IPS DF 6.9 (cell line): ENCODE results near the gene XRCC4.
"Not testable (repeated sequence)": the region's sequence is repeated elsewhere in the genome, so short reads cannot be mapped to it uniquely, and the experiment has no call there.

Source experiments
- DNase-seq: peaks from one replicate; pipeline ENCODE4 v3.0.0-alpha.2; 2013; ENCODE audit warnings: low read depth, low spot score
- H3K27ac ChIP-seq: one replicate; pipeline ENCODE4 v1.5.1; 2013; ENCODE audit warnings: low read length, control low read depth
- H3K27me3 ChIP-seq: 2 replicates; pipeline ENCODE4 v1.6.1; 2013; ENCODE audit warnings: mild to moderate bottlenecking, low read length; ENCODE audit not compliant: control insufficient read depth, insufficient read depth
- H3K36me3 ChIP-seq: 2 replicates; pipeline ENCODE4 v1.6.1; 2013; ENCODE audit warnings: low read length; ENCODE audit not compliant: control insufficient read depth, insufficient read depth
- H3K4me1 ChIP-seq: 2 replicates; pipeline ENCODE4 v1.6.1; 2013; ENCODE audit warnings: low read length; ENCODE audit not compliant: control insufficient read depth, insufficient read depth
- H3K4me3 ChIP-seq: 2 replicates; pipeline ENCODE4 v1.5.1; 2013; ENCODE audit warnings: mild to moderate bottlenecking, low read length
- H3K9me3 ChIP-seq: 2 replicates; pipeline ENCODE4 v1.6.1; 2013; ENCODE audit warnings: low read length, inconsistent platforms; ENCODE audit not compliant: control insufficient read depth, insufficient read depth
- WGBS: extraction: QIAGEN DNeasy Blood & Tissue Kit; methylation state at CpG from one replicate; pipeline ENCODE4 v1.1.7; 2013; ENCODE audit warnings: mixed read lengths, missing lambda C conversion rate; ENCODE audit not compliant: insufficient read length, insufficient coverage; 5-methylcytosine and 5-hydroxymethylcytosine counted together

The XRCC4 gene

DNA sequence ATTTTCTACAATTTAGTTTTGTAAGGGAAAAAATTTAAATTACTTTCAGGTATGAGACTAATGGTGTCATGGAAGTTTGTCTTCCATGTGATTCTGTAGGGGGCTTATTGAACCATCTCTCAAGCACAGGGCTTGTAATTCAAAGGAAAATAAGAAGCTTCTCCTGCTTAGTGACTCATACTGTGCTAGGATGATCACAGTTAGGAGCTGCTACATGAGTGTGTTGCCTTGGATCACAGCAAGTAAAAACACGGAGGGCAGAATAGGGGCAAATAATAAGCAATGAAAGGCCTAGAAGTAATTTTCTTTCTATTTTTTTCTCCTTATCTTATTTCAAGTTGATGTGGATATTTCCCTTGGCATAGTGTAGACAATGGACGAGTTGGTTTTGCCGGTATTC is 29.1 kb upstream of the XRCC4 start:
- Histone ChIP-seq H3K27me3 (no peaks in the 10 kb centered on the region), H3K4me3 (no peak overlapping the region), H3K36me3 (no peaks in the 10 kb centered on the region), H3K4me1 (no peaks in the 10 kb centered on the region), H3K9me3 (no peaks in the 10 kb centered on the region), H3K27ac (no peak overlapping the region)
- DNase-seq: no peak
- no CpG with 5 or more reads among the region's 3 CpGs for WGBS

DNA sequence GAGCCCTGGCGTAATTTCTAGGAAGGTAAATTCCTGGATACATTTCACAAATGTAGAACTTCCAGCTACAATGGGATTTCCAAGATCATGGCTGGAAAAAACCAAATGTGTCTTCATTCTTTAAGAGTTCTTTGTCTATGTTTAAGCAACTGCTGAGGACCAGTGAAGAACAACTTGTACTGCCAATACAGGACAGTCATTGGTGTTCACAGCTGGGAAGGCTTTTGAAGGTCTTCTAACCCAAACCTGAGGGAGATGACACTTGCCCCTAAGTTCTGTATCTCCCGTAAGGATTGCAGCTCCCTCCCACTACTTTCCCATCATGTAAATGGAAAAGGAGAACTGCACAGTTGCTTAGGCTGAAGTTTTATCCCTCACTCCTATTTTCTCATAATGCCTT is 28.5 kb upstream of the XRCC4 start:
- no peak overlapping the region for H3K4me3 ChIP-seq
- H3K9me3 ChIP-seq: no peaks in the 10 kb centered on the region
- DNase-seq: no peak
- no peaks in the 10 kb centered on the region for H3K4me1 ChIP-seq
- H3K27me3 ChIP-seq: no peaks in the 10 kb centered on the region
- H3K36me3 ChIP-seq: no peaks in the 10 kb centered on the region
- no peak overlapping the region for H3K27ac ChIP-seq
- WGBS: no CpG with 5 or more reads among the region's 2 CpGs

DNA sequence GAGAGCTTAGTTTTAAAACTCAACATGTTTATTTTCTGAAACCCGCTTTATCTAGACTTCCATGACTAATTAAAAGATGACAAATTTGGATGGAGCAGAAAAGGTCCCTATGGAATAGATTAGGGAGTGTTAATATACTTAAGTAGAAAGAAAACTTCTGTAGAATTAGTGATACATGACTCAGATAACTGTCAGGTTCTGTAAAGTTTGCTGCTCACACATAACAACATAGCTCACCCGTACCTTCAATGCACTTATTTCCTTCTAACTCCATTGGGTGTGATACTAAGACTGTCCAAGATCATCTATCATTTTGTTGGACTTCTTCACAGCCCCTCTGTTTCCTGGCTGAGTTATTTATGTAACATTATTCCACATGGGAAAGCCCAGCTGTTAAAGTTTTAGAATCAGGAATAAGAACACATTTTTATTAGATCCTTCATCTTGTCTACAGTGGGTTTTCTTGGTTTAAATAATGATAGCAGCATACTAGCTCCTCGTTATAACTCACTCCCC is 27.9 kb upstream of the XRCC4 start:
- WGBS: no CpG with 5 or more reads among the region's 3 CpGs
- no peaks in the 10 kb centered on the region for H3K9me3 ChIP-seq
- H3K4me3 ChIP-seq: no peak overlapping the region
- no peak overlapping the region for H3K27ac ChIP-seq
- no peaks in the 10 kb centered on the region for H3K27me3 ChIP-seq
- H3K36me3 ChIP-seq: no peaks in the 10 kb centered on the region; the same call in 1 of the 2 replicates
- no peak for DNase-seq
- no peaks in the 10 kb centered on the region for H3K4me1 ChIP-seq

DNA sequence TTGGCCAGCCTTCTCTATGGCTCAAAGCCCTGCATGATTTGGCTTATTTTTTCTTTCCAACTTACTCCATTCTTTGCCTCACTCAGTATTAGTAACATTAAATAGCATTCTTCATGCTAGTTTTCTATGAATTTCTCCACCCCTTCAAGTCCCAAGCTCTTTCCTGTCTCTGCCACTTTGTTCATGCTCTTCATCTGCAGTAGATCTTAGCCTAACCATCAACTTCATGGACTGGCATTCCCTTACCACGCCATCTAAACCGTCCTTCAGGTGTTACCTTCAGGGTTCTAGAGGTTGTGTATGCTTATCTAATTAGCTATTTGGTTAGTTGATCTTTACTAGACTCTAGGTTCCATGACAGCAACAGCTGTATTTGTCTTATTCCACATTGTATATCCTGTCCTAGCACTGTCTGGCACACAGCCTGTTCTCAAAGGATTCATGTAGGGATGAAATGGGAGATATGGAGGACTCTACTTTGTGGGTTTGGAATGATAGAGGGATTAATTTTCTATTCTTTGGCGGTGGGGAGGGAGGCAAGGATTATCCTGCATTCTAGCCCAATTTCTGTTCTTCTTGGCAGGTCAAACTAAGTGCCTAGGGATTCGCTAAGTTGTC is 26.5 kb upstream of the XRCC4 start:
- Histone ChIP-seq H3K27ac (no peak overlapping the region), H3K4me3 (no peak overlapping the region), H3K36me3 (no peaks in the 10 kb centered on the region; the same call in 1 of the 2 replicates), H3K9me3 (no peaks in the 10 kb centered on the region), H3K27me3 (no peaks in the 10 kb centered on the region), H3K4me1 (no peaks in the 10 kb centered on the region)
- DNase-seq: no peak
- 100% methylated on average over 1 of the region's 4 CpGs for WGBS

DNA sequence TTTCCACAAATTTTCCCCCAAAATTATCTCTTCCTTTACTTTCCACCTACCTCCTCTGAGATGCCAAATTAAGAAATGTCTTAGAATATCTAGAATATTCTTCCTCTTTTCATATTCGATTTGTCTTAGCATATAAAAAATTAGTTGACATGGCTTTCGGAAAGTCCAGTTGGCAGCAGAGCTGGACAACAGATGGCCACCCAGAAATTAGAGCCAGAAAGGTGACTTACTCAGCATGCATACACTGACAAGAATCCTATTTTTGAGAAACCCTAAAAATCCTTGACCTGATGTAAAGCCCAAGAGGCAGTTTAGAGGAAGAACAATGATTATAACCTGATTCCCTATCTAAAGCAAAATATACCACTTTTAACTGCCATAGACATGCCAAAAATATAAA is 22.2 kb upstream of the XRCC4 start:
- H3K27ac ChIP-seq: no peak overlapping the region
- no peaks in the 10 kb centered on the region; the same call in 1 of the 2 replicates for H3K36me3 ChIP-seq
- no peak overlapping the region for H3K4me3 ChIP-seq
- WGBS: no CpG with 5 or more reads among the region's 2 CpGs
- DNase-seq: no peak
- no peaks in the 10 kb centered on the region for H3K27me3 ChIP-seq
- H3K4me1 ChIP-seq: no peaks in the 10 kb centered on the region
- H3K9me3 ChIP-seq: no peaks in the 10 kb centered on the region

DNA sequence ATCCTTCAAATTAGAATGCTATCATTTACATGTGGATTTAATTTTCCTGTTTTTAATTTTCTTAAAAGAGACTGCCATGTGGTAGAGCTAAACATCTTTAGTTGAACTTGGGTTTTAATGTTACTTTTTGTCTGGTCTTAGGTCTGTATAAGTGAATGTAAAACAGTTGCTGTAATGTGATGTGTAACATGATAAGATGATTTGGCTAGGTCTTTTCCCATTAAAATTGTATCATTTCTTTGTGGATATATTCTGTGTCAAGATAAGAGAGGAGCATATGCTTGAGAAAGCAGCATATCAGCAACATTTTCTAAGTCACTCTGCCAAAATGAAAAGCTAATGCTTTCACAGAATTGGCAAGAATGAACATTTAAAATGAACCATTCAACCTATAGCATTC is 18.6 kb upstream of the XRCC4 start:
- no peaks in the 10 kb centered on the region; the same call in 1 of the 2 replicates for H3K36me3 ChIP-seq
- no peak for DNase-seq
- H3K4me3 ChIP-seq: no peak overlapping the region
- no peaks in the 10 kb centered on the region for H3K9me3 ChIP-seq
- no peaks in the 10 kb centered on the region for H3K27me3 ChIP-seq
- no peak overlapping the region for H3K27ac ChIP-seq
- no peaks in the 10 kb centered on the region for H3K4me1 ChIP-seq

DNA sequence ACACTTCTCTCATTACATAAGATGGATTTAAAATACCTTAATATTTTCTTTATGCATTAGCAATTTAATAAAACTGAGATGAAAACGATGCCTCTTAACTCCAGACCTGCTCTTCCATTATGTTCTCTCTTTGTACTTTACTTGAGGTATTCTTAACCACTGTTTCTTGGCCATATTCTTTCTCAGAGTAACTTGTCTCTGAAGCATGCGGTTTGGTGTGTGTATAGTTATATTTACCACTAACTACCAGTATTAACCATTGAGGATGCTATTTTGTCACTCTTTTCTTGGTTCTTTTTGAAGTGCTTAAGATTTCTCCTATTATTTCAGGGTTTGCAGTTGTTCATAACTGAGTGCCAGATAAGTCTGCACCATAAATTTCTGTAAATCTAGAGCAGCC is 18.0 kb upstream of the XRCC4 start:
- H3K9me3 ChIP-seq: no peaks in the 10 kb centered on the region
- H3K27me3 ChIP-seq: no peaks in the 10 kb centered on the region
- H3K4me3 ChIP-seq: no peak overlapping the region
- no peaks in the 10 kb centered on the region for H3K4me1 ChIP-seq
- WGBS: no CpG with 5 or more reads among the region's 2 CpGs
- H3K27ac ChIP-seq: no peak overlapping the region
- H3K36me3 ChIP-seq: no peaks in the 10 kb centered on the region; the same call in 1 of the 2 replicates
- DNase-seq: no peak

DNA sequence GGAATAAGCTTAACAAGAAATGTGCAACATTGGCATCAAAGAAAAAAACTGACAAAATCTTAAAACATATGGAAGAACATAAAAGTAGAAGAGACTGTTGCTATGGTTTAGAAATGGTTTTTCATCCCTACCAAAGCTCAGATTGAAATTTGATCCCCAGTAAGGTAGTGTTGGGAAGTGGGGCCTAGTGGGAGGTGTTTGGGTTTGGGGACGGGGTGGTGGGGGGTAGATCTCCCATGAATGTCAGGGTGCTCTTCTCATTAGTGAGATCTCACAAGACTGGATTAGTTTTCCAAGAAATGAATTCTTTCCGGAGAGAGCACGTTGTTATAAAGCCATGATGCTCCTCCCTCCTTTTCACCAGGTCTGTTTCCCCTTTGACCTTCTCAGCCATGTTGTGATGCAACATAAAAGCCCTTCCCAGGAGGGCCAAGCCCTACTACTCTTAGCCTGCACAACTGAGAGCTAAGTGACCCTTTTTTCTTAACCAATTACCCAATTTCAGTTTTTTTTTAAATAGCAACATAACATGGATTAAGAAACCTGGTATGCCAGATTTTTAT is 10.7 kb upstream of the XRCC4 start:
- Histone ChIP-seq H3K4me1 (peaks cover 3% of the 10 kb centered on the region), H3K27me3 (no peaks in the 10 kb centered on the region), H3K4me3 (no peak overlapping the region), H3K36me3 (no peaks in the 10 kb centered on the region; the same call in 1 of the 2 replicates), H3K9me3 (no peaks in the 10 kb centered on the region), H3K27ac (no peak overlapping the region)
- WGBS: no CpG with 5 or more reads among the region's 3 CpGs
- peak; percentile 5 for DNase-seq

DNA sequence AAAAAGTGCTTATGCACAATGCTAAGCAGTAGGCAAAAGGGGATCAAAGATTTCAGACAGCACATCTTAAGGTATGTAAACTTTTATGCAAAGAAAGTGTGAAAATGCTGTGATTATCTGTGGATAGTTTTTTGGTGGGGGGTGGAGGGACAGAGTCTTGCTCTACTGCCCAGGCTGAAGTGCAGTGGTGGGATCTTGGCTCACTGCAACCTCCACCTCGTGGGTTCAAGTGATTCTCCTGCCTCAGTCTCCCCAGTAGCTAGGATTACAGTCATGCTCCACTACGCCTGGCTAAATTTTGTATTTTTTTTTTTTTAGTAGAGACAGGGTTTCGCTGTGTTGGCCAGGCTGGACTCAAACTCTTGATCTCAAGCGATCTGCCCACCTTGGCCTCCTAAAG is 10.0 kb upstream of the XRCC4 start:
- H3K36me3 ChIP-seq, H3K4me3 ChIP-seq, DNase-seq, H3K27me3 ChIP-seq, H3K27ac ChIP-seq, H3K4me1 ChIP-seq, H3K9me3 ChIP-seq: not testable (repeated sequence)
- WGBS: no CpG with 5 or more reads among the region's 4 CpGs

DNA sequence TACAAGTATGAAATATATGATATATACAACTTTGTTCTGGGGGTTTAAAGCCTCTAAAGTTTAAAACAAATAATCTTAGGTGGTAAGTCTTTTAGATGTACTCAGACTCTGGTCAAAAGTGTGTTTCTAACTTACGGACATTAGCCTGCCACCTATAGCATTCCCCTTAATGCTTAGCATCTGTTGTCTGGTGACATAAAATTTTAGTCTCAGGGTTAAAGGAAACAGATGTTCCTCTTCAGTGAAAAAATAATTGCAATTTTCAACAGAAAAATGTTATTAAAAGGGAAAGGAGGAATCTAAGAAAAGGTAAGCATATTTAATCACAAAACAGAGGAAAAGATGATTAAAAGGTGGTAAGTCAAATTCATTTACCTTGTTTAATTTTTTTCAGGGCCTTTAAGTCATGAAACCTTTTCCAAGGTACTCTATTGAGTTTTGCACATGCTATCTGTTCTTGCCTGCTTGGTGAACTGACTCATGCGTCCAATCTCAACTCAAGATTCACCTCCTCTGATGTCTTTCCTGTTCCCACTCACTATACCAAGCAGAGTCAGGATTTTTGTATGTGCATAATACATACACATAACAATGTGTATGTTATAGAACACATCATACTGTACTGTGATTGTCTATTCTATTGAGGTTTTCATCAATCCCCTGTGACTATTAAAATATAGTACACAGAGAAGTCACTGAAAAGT is 8.1 kb upstream of the XRCC4 start:
- H3K27ac ChIP-seq: no peak overlapping the region
- H3K27me3 ChIP-seq: no peaks in the 10 kb centered on the region
- H3K9me3 ChIP-seq: no peaks in the 10 kb centered on the region
- H3K36me3 ChIP-seq: no peaks in the 10 kb centered on the region
- DNase-seq: no peak
- H3K4me3 ChIP-seq: no peak overlapping the region
- no CpG with 5 or more reads among the region's 2 CpGs for WGBS
- H3K4me1 ChIP-seq: peaks cover 3% of the 10 kb centered on the region
